PC-9 (cell line): ENCODE measurements around the gene PMS1. TPM values are rescaled to one million over a fixed set of nuclear protein-coding genes. Genes with fewer than 3 reads are reported as not detected.

Source experiments
- BruUV-seq: library from RNA; stranded (reverse); fragments of 400-500 nt; replicated peaks from 2 replicates; lab custom pipeline; 2021; lab: Mats Ljungman, UMichigan
- CTCF ChIA-PET: fragments of 300-600 bp; sonication (Branson Sonifier 250); formaldehyde crosslinking; loops from one replicate; lab custom pipeline; 2022; ENCODE audit warnings: antibody characterized with exemption; lab: Charles Lee
- POLR2A ChIA-PET: fragments of 300-600 bp; sonication (Branson Sonifier 250); formaldehyde crosslinking; loops from one replicate; lab custom pipeline; 2022; ENCODE audit warnings: antibody characterized with exemption; ENCODE audit not compliant: unreplicated experiment; lab: Charles Lee
- DNase-seq, 2 experiments: peaks; one replicate each; pipeline versions ENCODE4 v3.0.0 to v3.0.0-alpha.2; 2015 to 2022; ENCODE audit warnings: mixed read lengths in 1 of 2
- H2AFZ ChIP-seq: fragments of 200-600 bp; sonication (generic); 2 replicates; pipeline ENCODE4 v1.8.1; 2017; ENCODE audit warnings: antibody characterized with exemption
- H3F3A ChIP-seq: fragments of 200-600 bp; sonication (generic); 2 replicates; pipeline ENCODE4 v1.8.1; 2017; ENCODE audit warnings: antibody characterized with exemption, mild to moderate bottlenecking, low read depth; ENCODE audit not compliant: insufficient read depth
- H3K27ac ChIP-seq: fragments of 200-600 bp; sonication (generic); 2 replicates; pipeline ENCODE4 v1.6.1; 2016; ENCODE audit warnings: mixed run types
- H3K27me3 ChIP-seq: fragments of 200-600 bp; sonication (generic); 2 replicates; pipeline ENCODE4 v1.6.1; 2016; ENCODE audit warnings: low read depth, mixed run types; ENCODE audit not compliant: insufficient read depth
- H3K36me3 ChIP-seq: fragments of 200-600 bp; sonication (generic); 2 replicates; pipeline ENCODE4 v1.6.1; 2016; ENCODE audit warnings: low read depth, mixed run types
- H3K4me1 ChIP-seq: fragments of 200-600 bp; sonication (generic); replicated peaks from 2 replicates; pipeline ENCODE4 v1.6.1; 2016; ENCODE audit warnings: mixed run types; ENCODE audit not compliant: insufficient read depth
- H3K4me2 ChIP-seq: fragments of 200-600 bp; sonication (generic); 2 replicates; pipeline ENCODE4 v1.6.1; 2017; ENCODE audit warnings: mixed run types
- H3K4me3 ChIP-seq: fragments of 200-600 bp; sonication (generic); 2 replicates; pipeline ENCODE4 v1.6.1; 2016; ENCODE audit warnings: mixed run types
- H3K79me2 ChIP-seq: fragments of 200-600 bp; sonication (generic); 2 replicates; pipeline ENCODE4 v1.6.1; 2017; ENCODE audit warnings: low read depth, mixed run types
- H3K9me2 ChIP-seq: fragments of 200-600 bp; sonication (generic); 2 replicates; pipeline ENCODE4 v1.8.1; 2017; ENCODE audit warnings: mild to moderate bottlenecking; ENCODE audit not compliant: insufficient read depth
- H3K9me3 ChIP-seq: fragments of 200-600 bp; sonication (generic); 2 replicates; pipeline ENCODE4 v1.8.1; 2016; ENCODE audit warnings: low read depth; ENCODE audit not compliant: insufficient read depth
- H4K20me1 ChIP-seq: fragments of 200-600 bp; sonication (generic); 2 replicates; pipeline ENCODE4 v1.8.1; 2017; ENCODE audit not compliant: insufficient read depth
- CTCF ChIP-seq: fragments of 200-600 bp; sonication (generic); conservative IDR thresholded peaks from 2 replicates; pipeline ENCODE4 v1.6.1; 2017; ENCODE audit warnings: mixed run types, antibody characterized with exemption, mild to moderate bottlenecking, moderate library complexity
- EZH2 ChIP-seq: fragments of 200-600 bp; sonication (generic); IDR thresholded peaks from 2 replicates; pipeline ENCODE4 v1.8.0; 2017; ENCODE audit warnings: antibody characterized with exemption, low read depth
- intact Hi-C: fragments of 100-400 bp; cut with micrococcal nuclease; formaldehyde crosslinking; loops from one replicate; pipeline ENCODE4 v1.10.0; 2022; ENCODE audit not compliant: unreplicated experiment
- total RNA-seq: library from RNA; stranded (reverse); gene quantifications from 2 replicates; pipeline ENCODE4 v1.2.3, GENCODE V29; 2021

Gene PMS1
- total RNA-seq, 1 experiment from 2014 or later = 18.6 TPM

- H3K27ac ChIP-seq = no peak overlapping the region
- DNase-seq = no peak
- H3K4me1 ChIP-seq = no peaks in the 10 kb centered on the region
- no TSS peak for BruUV-seq
- no peaks in the 10 kb centered on the region for H3K79me2 ChIP-seq
- no peaks in the 10 kb centered on the region for H3K27me3 ChIP-seq
- no peak overlapping the region for H3K4me2 ChIP-seq
- no peaks in the 10 kb centered on the region for H3K36me3 ChIP-seq
- POLR2A ChIA-PET = interaction anchor here (0.7 kb wide), 1 partner anchor 268 kb away, joined by 12 read pairs; no protein-coding TSS in a partner anchor
- no peaks in the 10 kb centered on the region for H3F3A ChIP-seq
- H3K4me3 ChIP-seq = no peak overlapping the region
- no peaks in the 10 kb centered on the region for H4K20me1 ChIP-seq
- TF ChIP-seq CTCF (no peak), EZH2 (no peak)
- no peaks in the 10 kb centered on the region for H3K9me3 ChIP-seq
- CTCF ChIA-PET = interaction anchor here (0.8 kb wide), 1 partner anchor 272 kb away, joined by 5 read pairs; no protein-coding TSS in a partner anchor
- intact Hi-C loops = loop anchor here (2.0 kb wide), 1 partner anchor 272 kb away; no protein-coding TSS in a partner anchor
- H3K9me2 ChIP-seq = no peaks in the 10 kb centered on the region
- H2AFZ ChIP-seq = no peak overlapping the region
These were observed 14.7 kb downstream of the PMS1 start for GRCh38 chr2:189799030-189799331.

GRCh38 chr2:189799531-189799930 lies 15.3 kb downstream of the PMS1 start:
- TF ChIP-seq EZH2 (no peak), CTCF (no peak)
- no peaks in the 10 kb centered on the region for H3K4me1 ChIP-seq
- BruUV-seq = no TSS peak
- H3F3A ChIP-seq = no peaks in the 10 kb centered on the region
- no peaks in the 10 kb centered on the region for H3K79me2 ChIP-seq
- no peaks in the 10 kb centered on the region for H3K27me3 ChIP-seq
- H3K36me3 ChIP-seq = no peaks in the 10 kb centered on the region
- H4K20me1 ChIP-seq = no peaks in the 10 kb centered on the region
- H3K4me3 ChIP-seq = no peak overlapping the region
- ChIA-PET CTCF (no interaction called here), POLR2A (no interaction called here)
- no peaks in the 10 kb centered on the region for H3K9me2 ChIP-seq
- no peaks in the 10 kb centered on the region for H3K9me3 ChIP-seq
- H3K4me2 ChIP-seq = no peak overlapping the region
- no peak overlapping the region for H2AFZ ChIP-seq
- DNase-seq = no peak
- H3K27ac ChIP-seq = no peak overlapping the region
- intact Hi-C loops = loop anchor here (2.0 kb wide), 1 partner anchor 271 kb away; no protein-coding TSS in a partner anchor

- H3K4me2 ChIP-seq = no peak overlapping the region
- no peaks in the 10 kb centered on the region for H3K27me3 ChIP-seq
- H3K9me2 ChIP-seq = no peaks in the 10 kb centered on the region
- H3K4me1 ChIP-seq = no peaks in the 10 kb centered on the region
- H3K4me3 ChIP-seq = no peak overlapping the region
- intact Hi-C loops = no loop called here
- TF ChIP-seq CTCF (no peak), EZH2 (no peak)
- POLR2A ChIA-PET = no interaction called here
- H3K36me3 ChIP-seq = no peaks in the 10 kb centered on the region
- no peaks in the 10 kb centered on the region for H3K9me3 ChIP-seq
- H3K79me2 ChIP-seq = no peaks in the 10 kb centered on the region
- no peak for DNase-seq
- no peaks in the 10 kb centered on the region for H4K20me1 ChIP-seq
- H3F3A ChIP-seq = no peaks in the 10 kb centered on the region
- H3K27ac ChIP-seq = no peak overlapping the region
- BruUV-seq = no TSS peak
- CTCF ChIA-PET = no interaction called here
- no peak overlapping the region for H2AFZ ChIP-seq
These were observed 18.2 kb downstream of the PMS1 start for GRCh38 chr2:189802396-189802912.
